HEK293 (cell line): ENCODE data around the gene AKAP6.

Source experiments
- FEZF1 ChIP-seq: fragments of 450-650 bp; formaldehyde crosslinking; IDR thresholded peaks from 2 replicates; pipeline ENCODE4 v1.5.1; 2016; ENCODE audit warnings: missing biosample characterization, missing genetic modification characterization
- HOXD13 ChIP-seq: sonication (generic); formaldehyde crosslinking; IDR thresholded peaks from 2 replicates; pipeline ENCODE4 v1.8.0; 2022; ENCODE audit warnings: missing genetic modification reagents, borderline replicate concordance
- KLF1 ChIP-seq: fragments of 450-650 bp; formaldehyde crosslinking; IDR thresholded peaks from 2 replicates; pipeline ENCODE4 v1.5.1; 2016; ENCODE audit warnings: missing biosample characterization, missing genetic modification characterization
- KLF9 ChIP-seq: fragments of 450-650 bp; formaldehyde crosslinking; IDR thresholded peaks from 2 replicates; pipeline ENCODE4 v1.5.1; 2016; ENCODE audit warnings: missing biosample characterization, missing genetic modification characterization, low read depth
- PRDM1 ChIP-seq: fragments of 450-650 bp; formaldehyde crosslinking; IDR thresholded peaks from 2 replicates; pipeline ENCODE4; 2016; ENCODE audit warnings: missing biosample characterization, missing genetic modification characterization
- SETDB1 ChIP-seq: IDR thresholded peaks from one replicate; pipeline ENCODE4 v1.6.1; 2017; ENCODE audit warnings: mild to moderate bottlenecking, low read length, moderate library complexity, mixed read lengths; ENCODE audit not compliant: insufficient read length
- ZBTB1 ChIP-seq: fragments of 450-650 bp; formaldehyde crosslinking; IDR thresholded peaks from 2 replicates; pipeline ENCODE4 v1.5.1; 2016; ENCODE audit warnings: missing biosample characterization, missing genetic modification characterization
- ZBTB20 ChIP-seq: fragments of 450-650 bp; formaldehyde crosslinking; IDR thresholded peaks from 2 replicates; pipeline ENCODE4 v1.5.1; 2016; ENCODE audit warnings: missing biosample characterization, missing genetic modification characterization
- ZBTB8A ChIP-seq: fragments of 450-650 bp; formaldehyde crosslinking; IDR thresholded peaks from 2 replicates; pipeline ENCODE4 v1.5.1; 2016; ENCODE audit warnings: missing biosample characterization, missing genetic modification characterization
- ZNF132 ChIP-seq: fragments of 450-650 bp; formaldehyde crosslinking; IDR thresholded peaks from 2 replicates; pipeline ENCODE4 v1.5.1; 2017; ENCODE audit warnings: missing biosample characterization, missing genetic modification characterization, borderline replicate concordance
- ZNF16 ChIP-seq: fragments of 450-650 bp; formaldehyde crosslinking; IDR thresholded peaks from 2 replicates; pipeline ENCODE4 v1.5.1; 2016; ENCODE audit warnings: low read depth, missing biosample characterization, missing genetic modification characterization
- ZNF19 ChIP-seq: fragments of 450-650 bp; formaldehyde crosslinking; IDR thresholded peaks from 2 replicates; pipeline ENCODE4; 2016; ENCODE audit warnings: missing biosample characterization, missing genetic modification characterization, low read depth
- ZNF248 ChIP-seq: fragments of 450-650 bp; formaldehyde crosslinking; IDR thresholded peaks from 2 replicates; pipeline ENCODE4 v1.5.1; 2017; ENCODE audit warnings: missing biosample characterization, missing genetic modification characterization
- ZNF266 ChIP-seq: fragments of 450-650 bp; formaldehyde crosslinking; IDR thresholded peaks from 2 replicates; pipeline ENCODE4 v1.5.1; 2016; ENCODE audit warnings: missing biosample characterization, missing genetic modification characterization, low read depth
- ZNF324 ChIP-seq: fragments of 450-650 bp; formaldehyde crosslinking; IDR thresholded peaks from 2 replicates; pipeline ENCODE4 v1.5.1; 2016; ENCODE audit warnings: missing biosample characterization, missing genetic modification characterization
- ZNF350 ChIP-seq: fragments of 450-650 bp; formaldehyde crosslinking; IDR thresholded peaks from 2 replicates; pipeline ENCODE4 v1.5.0; 2017; ENCODE audit warnings: missing biosample characterization, mild to moderate bottlenecking, missing genetic modification characterization
- ZNF354C ChIP-seq: fragments of 450-650 bp; formaldehyde crosslinking; IDR thresholded peaks from 2 replicates; pipeline ENCODE4 v1.5.1; 2016; ENCODE audit warnings: missing biosample characterization, missing genetic modification characterization, low read depth, borderline replicate concordance
- ZNF433 ChIP-seq: fragments of 450-650 bp; formaldehyde crosslinking; IDR thresholded peaks from 2 replicates; pipeline ENCODE4 v1.5.1; 2016; ENCODE audit warnings: missing biosample characterization, missing genetic modification characterization, low read depth
- ZNF521 ChIP-seq: fragments of 450-650 bp; formaldehyde crosslinking; IDR thresholded peaks from 2 replicates; pipeline ENCODE4 v1.5.1; 2017; ENCODE audit warnings: missing biosample characterization, mild to moderate bottlenecking, missing genetic modification characterization
- ZNF530 ChIP-seq: fragments of 450-650 bp; formaldehyde crosslinking; IDR thresholded peaks from 2 replicates; pipeline ENCODE4 v1.5.1; 2016; ENCODE audit warnings: low read depth, missing biosample characterization, missing genetic modification characterization
- ZNF555 ChIP-seq: fragments of 450-650 bp; formaldehyde crosslinking; conservative IDR thresholded peaks from 2 replicates; pipeline ENCODE4 v1.5.1; 2017; ENCODE audit warnings: missing biosample characterization, mild to moderate bottlenecking, missing genetic modification characterization, inconsistent platforms
- ZNF621 ChIP-seq: fragments of 450-650 bp; formaldehyde crosslinking; IDR thresholded peaks from 2 replicates; pipeline ENCODE4 v1.5.1; 2017; ENCODE audit warnings: missing biosample characterization, missing genetic modification characterization
- ZNF624 ChIP-seq: fragments of 450-650 bp; formaldehyde crosslinking; IDR thresholded peaks from 2 replicates; pipeline ENCODE4 v1.5.1; 2017; ENCODE audit warnings: missing biosample characterization, missing genetic modification characterization
- ZNF626 ChIP-seq: fragments of 450-650 bp; sonication (Bioruptor Pico); formaldehyde crosslinking; IDR thresholded peaks from 2 replicates; pipeline ENCODE4 v1.5.1; 2018; ENCODE audit warnings: missing biosample characterization, missing genetic modification characterization, inconsistent platforms
- ZNF654 ChIP-seq: fragments of 450-650 bp; formaldehyde crosslinking; IDR thresholded peaks from 2 replicates; pipeline ENCODE4 v1.5.1; 2016; ENCODE audit warnings: low read depth, missing biosample characterization, missing genetic modification characterization
- ZNF670 ChIP-seq: fragments of 450-650 bp; formaldehyde crosslinking; IDR thresholded peaks from 2 replicates; pipeline ENCODE4 v1.5.1; 2016; ENCODE audit warnings: missing biosample characterization, missing genetic modification characterization, low read depth
- ZNF843 ChIP-seq: fragments of 450-650 bp; formaldehyde crosslinking; IDR thresholded peaks from 2 replicates; pipeline ENCODE4 v1.5.1; 2016; ENCODE audit warnings: missing biosample characterization, missing genetic modification characterization
- TF ChIP-seq, protein P1 (sequence below): fragments of 450-650 bp; formaldehyde crosslinking; conservative IDR thresholded peaks from 2 replicates; pipeline ENCODE4 v1.5.1; 2016; ENCODE audit warnings: low read depth, missing biosample characterization, missing genetic modification characterization
- TF ChIP-seq, protein P2 (sequence below): fragments of 450-650 bp; formaldehyde crosslinking; IDR thresholded peaks from 2 replicates; pipeline ENCODE4 v1.5.1; 2016; ENCODE audit warnings: missing biosample characterization, missing genetic modification characterization
- TF ChIP-seq, protein P3 (sequence below): fragments of 450-650 bp; formaldehyde crosslinking; IDR thresholded peaks from 2 replicates; pipeline ENCODE4 v1.5.1; 2017; ENCODE audit warnings: missing biosample characterization, missing genetic modification characterization
- TF ChIP-seq, protein P4 (sequence below): fragments of 450-650 bp; formaldehyde crosslinking; IDR thresholded peaks from 2 replicates; pipeline ENCODE4 v1.5.1; 2016; ENCODE audit warnings: missing biosample characterization, missing genetic modification characterization
- TF ChIP-seq, protein P5 (sequence below): fragments of 450-650 bp; formaldehyde crosslinking; IDR thresholded peaks from 2 replicates; pipeline ENCODE4 v1.5.1; 2016; ENCODE audit warnings: missing biosample characterization, missing genetic modification characterization

Gene AKAP6

DNA sequence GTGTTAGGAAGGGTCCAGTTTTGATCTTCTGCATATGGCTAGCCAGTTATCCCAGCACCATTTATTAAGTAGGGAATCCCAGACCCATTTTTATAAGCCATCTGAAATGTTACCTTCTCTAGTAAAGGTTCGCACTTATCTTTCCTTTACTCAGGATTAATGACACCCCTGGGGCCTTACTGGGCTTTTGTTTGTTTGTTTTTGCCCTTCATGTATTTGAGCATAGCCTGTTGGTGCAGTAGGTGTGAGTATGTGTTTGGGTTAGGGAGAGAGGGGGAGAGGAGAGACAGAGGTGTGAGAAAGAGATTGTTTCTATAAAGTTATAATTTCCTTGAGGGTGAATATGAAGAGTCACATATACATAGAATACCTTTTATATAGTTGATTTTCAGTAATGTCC, 96.9 kb downstream of the AKAP6 start (continued):
- TF ChIP-seq ZNF626 (tag by site-specific recombination) (no peak), ZBTB1 (tag by site-specific recombination) (no peak), ZNF654 (tag by site-specific recombination) (no peak), ZNF354C (tag by site-specific recombination) (no peak), KLF1 (no peak), ZNF324 (tag by site-specific recombination) (no peak), ZNF621 (tag by site-specific recombination) (no peak), ZNF530 (tag by site-specific recombination) (no peak), ZNF433 (tag by site-specific recombination) (no peak), ZBTB8A (tag by site-specific recombination) (peak; percentile 55; the same call in 1 of the 2 replicates), ZNF521 (tag by site-specific recombination) (no peak), ZBTB20 (tag by site-specific recombination) (no peak), PRDM1 (tag by site-specific recombination) (no peak), ZNF843 (tag by site-specific recombination) (no peak; the same call in 1 of the 2 replicates), KLF9 (tag by site-specific recombination) (no peak), ZNF266 (tag by site-specific recombination) (no peak), HOXD13 (CRISPR knock-in tag) (no peak), ZNF670 (tag by site-specific recombination) (no peak), ZNF350 (tag by site-specific recombination) (no peak), ZNF555 (tag by site-specific recombination) (no peak), ZNF248 (no peak), SETDB1 (no peak), ZNF19 (no peak), ZNF16 (tag by site-specific recombination) (no peak), FEZF1 (peak; percentile 79), ZNF132 (tag by site-specific recombination) (no peak), ZNF624 (tag by site-specific recombination) (no peak)
- TF ChIP-seq, protein P1, sequence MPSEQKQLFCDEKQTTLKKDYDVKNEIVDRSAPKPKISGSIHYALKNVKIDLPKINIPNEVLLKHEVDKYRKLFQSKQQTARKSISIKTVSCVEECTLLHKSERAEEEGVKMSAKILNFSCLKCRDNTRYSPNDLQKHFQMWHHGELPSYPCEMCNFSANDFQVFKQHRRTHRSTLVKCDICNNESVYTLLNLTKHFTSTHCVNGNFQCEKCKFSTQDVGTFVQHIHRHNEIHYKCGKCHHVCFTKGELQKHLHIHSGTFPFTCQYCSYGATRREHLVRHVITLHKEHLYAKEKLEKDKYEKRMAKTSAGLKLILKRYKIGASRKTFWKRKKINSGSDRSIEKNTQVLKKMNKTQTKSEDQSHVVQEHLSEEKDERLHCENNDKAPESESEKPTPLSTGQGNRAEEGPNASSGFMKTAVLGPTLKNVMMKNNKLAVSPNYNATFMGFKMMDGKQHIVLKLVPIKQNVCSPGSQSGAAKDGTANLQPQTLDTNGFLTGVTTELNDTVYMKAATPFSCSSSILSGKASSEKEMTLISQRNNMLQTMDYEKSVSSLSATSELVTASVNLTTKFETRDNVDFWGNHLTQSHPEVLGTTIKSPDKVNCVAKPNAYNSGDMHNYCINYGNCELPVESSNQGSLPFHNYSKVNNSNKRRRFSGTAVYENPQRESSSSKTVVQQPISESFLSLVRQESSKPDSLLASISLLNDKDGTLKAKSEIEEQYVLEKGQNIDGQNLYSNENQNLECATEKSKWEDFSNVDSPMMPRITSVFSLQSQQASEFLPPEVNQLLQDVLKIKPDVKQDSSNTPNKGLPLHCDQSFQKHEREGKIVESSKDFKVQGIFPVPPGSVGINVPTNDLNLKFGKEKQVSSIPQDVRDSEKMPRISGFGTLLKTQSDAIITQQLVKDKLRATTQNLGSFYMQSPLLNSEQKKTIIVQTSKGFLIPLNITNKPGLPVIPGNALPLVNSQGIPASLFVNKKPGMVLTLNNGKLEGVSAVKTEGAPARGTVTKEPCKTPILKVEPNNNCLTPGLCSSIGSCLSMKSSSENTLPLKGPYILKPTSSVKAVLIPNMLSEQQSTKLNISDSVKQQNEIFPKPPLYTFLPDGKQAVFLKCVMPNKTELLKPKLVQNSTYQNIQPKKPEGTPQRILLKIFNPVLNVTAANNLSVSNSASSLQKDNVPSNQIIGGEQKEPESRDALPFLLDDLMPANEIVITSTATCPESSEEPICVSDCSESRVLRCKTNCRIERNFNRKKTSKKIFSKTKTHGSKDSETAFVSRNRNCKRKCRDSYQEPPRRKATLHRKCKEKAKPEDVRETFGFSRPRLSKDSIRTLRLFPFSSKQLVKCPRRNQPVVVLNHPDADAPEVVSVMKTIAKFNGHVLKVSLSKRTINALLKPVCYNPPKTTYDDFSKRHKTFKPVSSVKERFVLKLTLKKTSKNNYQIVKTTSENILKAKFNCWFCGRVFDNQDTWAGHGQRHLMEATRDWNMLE: no peak
- TF ChIP-seq, protein P2, sequence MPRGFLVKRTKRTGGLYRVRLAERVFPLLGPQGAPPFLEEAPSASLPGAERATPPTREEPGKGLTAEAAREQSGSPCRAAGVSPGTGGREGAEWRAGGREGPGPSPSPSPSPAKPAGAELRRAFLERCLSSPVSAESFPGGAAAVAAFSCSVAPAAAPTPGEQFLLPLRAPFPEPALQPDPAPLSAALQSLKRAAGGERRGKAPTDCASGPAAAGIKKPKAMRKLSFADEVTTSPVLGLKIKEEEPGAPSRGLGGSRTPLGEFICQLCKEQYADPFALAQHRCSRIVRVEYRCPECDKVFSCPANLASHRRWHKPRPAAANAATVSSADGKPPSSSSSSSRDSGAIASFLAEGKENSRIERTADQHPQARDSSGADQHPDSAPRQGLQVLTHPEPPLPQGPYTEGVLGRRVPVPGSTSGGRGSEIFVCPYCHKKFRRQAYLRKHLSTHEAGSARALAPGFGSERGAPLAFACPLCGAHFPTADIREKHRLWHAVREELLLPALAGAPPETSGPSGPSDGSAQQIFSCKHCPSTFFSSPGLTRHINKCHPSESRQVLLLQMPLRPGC (tag by site-specific recombination): no peak
- TF ChIP-seq, protein P3, sequence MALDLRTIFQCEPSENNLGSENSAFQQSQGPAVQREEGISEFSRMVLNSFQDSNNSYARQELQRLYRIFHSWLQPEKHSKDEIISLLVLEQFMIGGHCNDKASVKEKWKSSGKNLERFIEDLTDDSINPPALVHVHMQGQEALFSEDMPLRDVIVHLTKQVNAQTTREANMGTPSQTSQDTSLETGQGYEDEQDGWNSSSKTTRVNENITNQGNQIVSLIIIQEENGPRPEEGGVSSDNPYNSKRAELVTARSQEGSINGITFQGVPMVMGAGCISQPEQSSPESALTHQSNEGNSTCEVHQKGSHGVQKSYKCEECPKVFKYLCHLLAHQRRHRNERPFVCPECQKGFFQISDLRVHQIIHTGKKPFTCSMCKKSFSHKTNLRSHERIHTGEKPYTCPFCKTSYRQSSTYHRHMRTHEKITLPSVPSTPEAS (tag by site-specific recombination): no peak
- TF ChIP-seq, protein P4, sequence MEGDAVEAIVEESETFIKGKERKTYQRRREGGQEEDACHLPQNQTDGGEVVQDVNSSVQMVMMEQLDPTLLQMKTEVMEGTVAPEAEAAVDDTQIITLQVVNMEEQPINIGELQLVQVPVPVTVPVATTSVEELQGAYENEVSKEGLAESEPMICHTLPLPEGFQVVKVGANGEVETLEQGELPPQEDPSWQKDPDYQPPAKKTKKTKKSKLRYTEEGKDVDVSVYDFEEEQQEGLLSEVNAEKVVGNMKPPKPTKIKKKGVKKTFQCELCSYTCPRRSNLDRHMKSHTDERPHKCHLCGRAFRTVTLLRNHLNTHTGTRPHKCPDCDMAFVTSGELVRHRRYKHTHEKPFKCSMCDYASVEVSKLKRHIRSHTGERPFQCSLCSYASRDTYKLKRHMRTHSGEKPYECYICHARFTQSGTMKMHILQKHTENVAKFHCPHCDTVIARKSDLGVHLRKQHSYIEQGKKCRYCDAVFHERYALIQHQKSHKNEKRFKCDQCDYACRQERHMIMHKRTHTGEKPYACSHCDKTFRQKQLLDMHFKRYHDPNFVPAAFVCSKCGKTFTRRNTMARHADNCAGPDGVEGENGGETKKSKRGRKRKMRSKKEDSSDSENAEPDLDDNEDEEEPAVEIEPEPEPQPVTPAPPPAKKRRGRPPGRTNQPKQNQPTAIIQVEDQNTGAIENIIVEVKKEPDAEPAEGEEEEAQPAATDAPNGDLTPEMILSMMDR (tag by site-specific recombination): no peak
- TF ChIP-seq, protein P5, sequence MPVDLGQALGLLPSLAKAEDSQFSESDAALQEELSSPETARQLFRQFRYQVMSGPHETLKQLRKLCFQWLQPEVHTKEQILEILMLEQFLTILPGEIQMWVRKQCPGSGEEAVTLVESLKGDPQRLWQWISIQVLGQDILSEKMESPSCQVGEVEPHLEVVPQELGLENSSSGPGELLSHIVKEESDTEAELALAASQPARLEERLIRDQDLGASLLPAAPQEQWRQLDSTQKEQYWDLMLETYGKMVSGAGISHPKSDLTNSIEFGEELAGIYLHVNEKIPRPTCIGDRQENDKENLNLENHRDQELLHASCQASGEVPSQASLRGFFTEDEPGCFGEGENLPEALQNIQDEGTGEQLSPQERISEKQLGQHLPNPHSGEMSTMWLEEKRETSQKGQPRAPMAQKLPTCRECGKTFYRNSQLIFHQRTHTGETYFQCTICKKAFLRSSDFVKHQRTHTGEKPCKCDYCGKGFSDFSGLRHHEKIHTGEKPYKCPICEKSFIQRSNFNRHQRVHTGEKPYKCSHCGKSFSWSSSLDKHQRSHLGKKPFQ (tag by site-specific recombination): peak; percentile 60
